Endothelial cell of umbilical vein (primary cell): ENCODE measurements around the gene WASL. TPM values are rescaled to one million over a fixed set of nuclear protein-coding genes. Genes with fewer than 3 reads are reported as not detected.

Experiments
- BruUV-seq: library from RNA; stranded (reverse); fragments of 400-500 nt; replicated peaks from 2 replicates; lab custom pipeline; 2021; lab: Mats Ljungman, UMichigan
- CTCF ChIA-PET: fragments of 300-600, 350-600 bp; sonication (Branson Sonifier 250); formaldehyde crosslinking; loops from one replicate; lab custom pipeline; 2021; ENCODE audit warnings: antibody characterized with exemption, inconsistent platforms; lab: Charles Lee
- POLR2A ChIA-PET: fragments of 300-600, 350-600 bp; sonication (Branson Sonifier 250); formaldehyde crosslinking; loops from one replicate; lab custom pipeline; 2021; ENCODE audit warnings: antibody characterized with exemption, inconsistent platforms; lab: Charles Lee
- DNase-seq: peaks from one replicate; pipeline ENCODE4 v3.0.0-alpha.2; 2011; ENCODE audit warnings: low read depth, low spot score
- FAIRE-seq: peaks from 2 replicates; lab custom pipeline; 2011; peaks lifted over from hg19 to GRCh38; lab: Jason Lieb, UNC
- H2AFZ ChIP-seq: 2 replicates; pipeline ENCODE4 v1.6.0; 2012; ENCODE audit warnings: low read depth, low read length, control low read depth, inconsistent platforms
- H3K27ac ChIP-seq: 2 replicates; pipeline ENCODE4 v1.5.1; 2011; ENCODE audit warnings: low read depth, mild to moderate bottlenecking, control low read depth, low read length, moderate library complexity; ENCODE audit not compliant: insufficient read depth
- H3K27me3 ChIP-seq, 2 experiments: 2 replicates each; pipeline versions ENCODE4 v1.6.0 to v1.6.1; 2011; ENCODE audit warnings: low read length in 2 of 2, mixed read lengths in 1 of 2; ENCODE audit not compliant: control insufficient read depth in 2 of 2, insufficient read depth in 2 of 2
- H3K36me3 ChIP-seq, 2 experiments: 2 replicates in 1 of 2; 3 replicates in 1 of 2; pipeline ENCODE4 v1.5.1; 2011; ENCODE audit warnings: low read length in 2 of 2, mild to moderate bottlenecking in 1 of 2, moderate library complexity in 1 of 2; ENCODE audit not compliant: control insufficient read depth in 2 of 2, insufficient read depth in 2 of 2; ENCODE audit errors: extremely low read depth in 1 of 2
- H3K4me1 ChIP-seq: 3 replicates; pipeline ENCODE4 v1.5.1; 2011; ENCODE audit warnings: mild to moderate bottlenecking, low read length; ENCODE audit not compliant: control insufficient read depth, insufficient read depth; ENCODE audit errors: extremely low read depth
- H3K4me2 ChIP-seq: 2 replicates; pipeline ENCODE4 v1.6.1; 2011; ENCODE audit warnings: low read length, control low read depth, mixed read lengths; ENCODE audit not compliant: insufficient read depth
- H3K4me3 ChIP-seq, 3 experiments: fragments of 200-600 bp in 1 of 3; sonication (generic), shearing (Covaris generic) in 1 of 3; replicated peaks in 1 of 3; 2 replicates each; pipeline ENCODE4 v1.5.1; 2011 to 2016; ENCODE audit warnings: control low read depth in 3 of 3, low read length in 3 of 3, mild to moderate bottlenecking in 2 of 3, inconsistent platforms in 1 of 3, low read depth in 1 of 3, moderate library complexity in 1 of 3; ENCODE audit not compliant: insufficient read depth in 1 of 3
- H3K79me2 ChIP-seq: 2 replicates; pipeline ENCODE4 v1.6.0; 2012; ENCODE audit warnings: low read length, inconsistent platforms; ENCODE audit not compliant: control insufficient read depth, insufficient read depth
- H3K9ac ChIP-seq: replicated peaks from 2 replicates; pipeline ENCODE3; 2011; ENCODE audit warnings: low read length, control low read depth; ENCODE audit not compliant: insufficient read depth; ENCODE audit errors: extremely low read depth
- H3K9me1 ChIP-seq: replicated peaks from 3 replicates; pipeline ENCODE4 v1.6.0; 2011; ENCODE audit warnings: mild to moderate bottlenecking, low read length; ENCODE audit not compliant: control insufficient read depth, insufficient read depth; ENCODE audit errors: extremely low read depth
- H3K9me3 ChIP-seq: replicated peaks from 2 replicates; pipeline ENCODE4 v1.5.1; 2012; ENCODE audit warnings: low read length, inconsistent platforms; ENCODE audit not compliant: control insufficient read depth, insufficient read depth
- H4K20me1 ChIP-seq: replicated peaks from 2 replicates; pipeline ENCODE3; 2011; ENCODE audit warnings: mild to moderate bottlenecking, low read length; ENCODE audit not compliant: control insufficient read depth, insufficient read depth; ENCODE audit errors: extremely low read depth
- CTCF ChIP-seq, 2 donors: IDR thresholded peaks; 1 replicate in 1 of 2; 2 replicates in 1 of 2; pipeline ENCODE4 v1.5.1; 2011; ENCODE audit warnings: low read length in 2 of 2, mild to moderate bottlenecking in 2 of 2, moderate library complexity in 2 of 2, control low read depth in 1 of 2, inconsistent platforms in 1 of 2, low read depth in 1 of 2; ENCODE audit not compliant: insufficient read depth in 1 of 2; ENCODE audit errors: extremely low read depth in 1 of 2
- EZH2 ChIP-seq: IDR thresholded peaks from 2 replicates; pipeline ENCODE4 v1.6.1; 2012; ENCODE audit warnings: borderline replicate concordance, low read depth, mild to moderate bottlenecking, moderate library complexity, low read length, inconsistent platforms; ENCODE audit not compliant: severe bottlenecking
- FOS ChIP-seq: IDR thresholded peaks from 2 replicates; pipeline ENCODE4 v1.6.1; 2011; ENCODE audit warnings: mild to moderate bottlenecking, low read length, moderate library complexity, borderline replicate concordance; ENCODE audit not compliant: insufficient read depth
- GATA2 ChIP-seq: IDR thresholded peaks from 2 replicates; pipeline ENCODE4 v1.7.0; 2011; ENCODE audit warnings: low read depth, mild to moderate bottlenecking, moderate library complexity, mixed read lengths, low read length; ENCODE audit not compliant: insufficient read length, insufficient read depth
- JUN ChIP-seq: IDR thresholded peaks from 2 replicates; pipeline ENCODE4 v1.6.1; 2011; ENCODE audit warnings: borderline replicate concordance, low read depth; ENCODE audit not compliant: insufficient read length, insufficient read depth
- MAX ChIP-seq: IDR thresholded peaks from 2 replicates; pipeline ENCODE4 v1.6.1; 2011; ENCODE audit not compliant: insufficient read depth, insufficient read length
- MYC ChIP-seq: IDR thresholded peaks from one replicate; pipeline ENCODE4 v1.6.1; 2011; ENCODE audit warnings: mild to moderate bottlenecking, low read depth, low read length
- POLR2A ChIP-seq: IDR thresholded peaks from 2 replicates; pipeline ENCODE4 v1.6.1; 2012; ENCODE audit warnings: low read depth, mild to moderate bottlenecking, control low read depth, low read length
- POLR2AphosphoS5 ChIP-seq: IDR thresholded peaks from 2 replicates; pipeline ENCODE4 v1.6.1; 2012; ENCODE audit warnings: low read depth, mild to moderate bottlenecking, control low read depth, low read length, moderate library complexity; ENCODE audit not compliant: insufficient read depth
- dilution Hi-C: fragments of 300-500 bp; cut with MboI; formaldehyde crosslinking; loops from one replicate; pipeline ENCODE4 v1.15.0; 2019; ENCODE audit warnings: low sequenced_read_pairs; ENCODE audit not compliant: extremely low pct_ligation_motif_present
- intact Hi-C: fragments of 100-400 bp; cut with micrococcal nuclease; formaldehyde crosslinking; loops from one replicate; pipeline ENCODE4 v1.10.0; 2022
- polyA plus RNA-seq, 4 experiments: library from polyadenylated mRNA; depleted of rRNA in 3 of 4; stranded (reverse) in 3 of 4; unstranded in 1 of 4; fragments of >200 nt; gene quantifications; 2 replicates each; pipeline versions ENCODE4 v1.2.1 to v1.2.3, GENCODE V29; 2011 to 2012; ENCODE audit warnings: missing spikeins in 1 of 4
- total RNA-seq: library from RNA; stranded (reverse); gene quantifications from 2 replicates; pipeline ENCODE4 v1.2.3, GENCODE V29; 2021

Gene WASL
- total and polyA plus RNA-seq, 2 donors (not counting 3 experiments of a cell fraction or from before 2014, with no cell fraction given), result 5.2 to 24.0 TPM

- intact Hi-C loops (no loop called here), dilution Hi-C loops (no loop called here)
- DNase-seq (no peak), FAIRE-seq (no peak)
- Histone ChIP-seq H3K4me2 (no peak overlapping the region), H3K9me1 (no peaks in the 10 kb centered on the region), H3K27me3 (no peaks in the 10 kb centered on the region), H3K79me2 (no peaks in the 10 kb centered on the region), H4K20me1 (no peaks in the 10 kb centered on the region), H3K4me1 (peaks cover 5% of the 10 kb centered on the region), H3K27ac (no peak overlapping the region), H2AFZ (no peak overlapping the region), H3K9ac (no peak overlapping the region), H3K36me3 (no peaks in the 10 kb centered on the region), H3K4me3 (no peak overlapping the region), H3K9me3 (no peaks in the 10 kb centered on the region)
- BruUV-seq, result no TSS peak
- ChIA-PET CTCF (interaction anchor here (1.6 to 1.9 kb wide), 2 partner anchors 20 to 86 kb away, joined by 6 to 7 read pairs; partner anchors contain the start of gene WASL), POLR2A (no interaction called here)
- no peak for TF ChIP-seq POLR2AphosphoS5
- no peak for TF ChIP-seq JUN
- no peak for TF ChIP-seq MAX
- TF ChIP-seq CTCF (IDR thresholded peaks at IDR 0.05; ENCODE audit: extremely low read depth in 1 of 2, insufficient read depth in 1 of 2, low read depth in 1 of 2, low read length in 2 of 2), result no peak
- TF ChIP-seq FOS, result no peak
These were observed 19.7 kb upstream of the WASL start for GRCh38 chr7:123768493-123768892.

GRCh38 chr7:123763191-123763661 lies 14.4 kb upstream of the WASL start:
- CTCF ChIA-PET, result no interaction called here
- Histone ChIP-seq H3K4me3 (no peak overlapping the region), H3K27ac (no peak overlapping the region), H3K9ac (no peak overlapping the region), H3K27me3 (no peaks in the 10 kb centered on the region), H3K9me1 (no peaks in the 10 kb centered on the region), H2AFZ (no peak overlapping the region), H3K79me2 (no peaks in the 10 kb centered on the region), H4K20me1 (no peaks in the 10 kb centered on the region), H3K9me3 (no peaks in the 10 kb centered on the region), H3K36me3 (no peaks in the 10 kb centered on the region), H3K4me1 (no peaks in the 10 kb centered on the region), H3K4me2 (no peak overlapping the region)
- DNase-seq (no peak), FAIRE-seq (no peak)
- intact Hi-C loops (no loop called here), dilution Hi-C loops (no loop called here)
- TF ChIP-seq POLR2AphosphoS5 (no peak), POLR2A (no peak), EZH2 (no peak), JUN (no peak), CTCF (IDR thresholded peaks at IDR 0.05; ENCODE audit: extremely low read depth in 1 of 2, insufficient read depth in 1 of 2, low read depth in 1 of 2, low read length in 2 of 2) (no peak), GATA2 (no peak), MYC (no peak), MAX (no peak), FOS (no peak)
- POLR2A ChIA-PET, result no interaction called here
- BruUV-seq, result no TSS peak
